ENCODE data around the gene CACNG6.

CACNG6 gene

GRCh38 chr19:54002495-54003315 is 11.3 kb downstream of the CACNG6 start:
- Histone ChIP-seq H3K4me2 (ENCODE audit: low read length) (no peak overlapping the region), H2AFZ (ENCODE audit: low read depth, low read length) (no peak overlapping the region), H4K20me1 (ENCODE audit: insufficient read depth, low read length) (no peaks in the 10 kb centered on the region), H3K27ac (ENCODE audit: low read length) (no peak overlapping the region), H3K4me1 (ENCODE audit: low read length) (no peaks in the 10 kb centered on the region), H3K79me2 (ENCODE audit: low read length) (no peaks in the 10 kb centered on the region), H3K4me3 (ENCODE audit: low read length) (no peak overlapping the region), H3K36me3 (replicated peaks; ENCODE audit: low read depth, low read length) (no peaks in the 10 kb centered on the region), H3K27me3 (ENCODE audit: low read depth, low read length) (no peaks in the 10 kb centered on the region), H3K9ac (ENCODE audit: low read length) (no peak overlapping the region), H3K9me3 (ENCODE audit: insufficient read depth, low read length) (no peaks in the 10 kb centered on the region)
- TF ChIP-seq CTCF (IDR thresholded peaks at IDR 0.05; ENCODE audit: low read depth, low read length): no peak
- TF ChIP-seq EZH2phosphoT487 (IDR thresholded peaks at IDR 0.05; ENCODE audit: low read depth): no peak

GRCh38 chr19:54009440-54009839 is 18.0 kb downstream of the CACNG6 start:
- Histone ChIP-seq H3K4me2 (ENCODE audit: low read length) (no peak overlapping the region), H3K4me1 (ENCODE audit: low read length) (no peaks in the 10 kb centered on the region)
- TF ChIP-seq EZH2phosphoT487 (IDR thresholded peaks at IDR 0.05; ENCODE audit: low read depth) (no peak), CTCF (IDR thresholded peaks at IDR 0.05; ENCODE audit: low read depth, low read length) (no peak)

GRCh38 chr19:54010474-54010873 is 19.0 kb downstream of the CACNG6 start:
- Histone ChIP-seq H3K27ac (ENCODE audit: low read length) (no peak overlapping the region), H3K36me3 (replicated peaks; ENCODE audit: low read depth, low read length) (no peaks in the 10 kb centered on the region), H3K9ac (ENCODE audit: low read length) (no peak overlapping the region), H3K9me3 (ENCODE audit: insufficient read depth, low read length) (no peaks in the 10 kb centered on the region), H3K27me3 (ENCODE audit: low read depth, low read length) (no peaks in the 10 kb centered on the region), H4K20me1 (ENCODE audit: insufficient read depth, low read length) (no peaks in the 10 kb centered on the region), H3K79me2 (ENCODE audit: low read length) (no peaks in the 10 kb centered on the region), H2AFZ (ENCODE audit: low read depth, low read length) (no peak overlapping the region), H3K4me2 (ENCODE audit: low read length) (no peak overlapping the region), H3K4me3 (ENCODE audit: low read length) (no peak overlapping the region), H3K4me1 (ENCODE audit: low read length) (no peaks in the 10 kb centered on the region)
- no peak for TF ChIP-seq CTCF (IDR thresholded peaks at IDR 0.05; ENCODE audit: low read depth, low read length)
- no peak for TF ChIP-seq EZH2phosphoT487 (IDR thresholded peaks at IDR 0.05; ENCODE audit: low read depth)

More at GRCh38 chr19:54009440-54009839, 18.0 kb downstream of the CACNG6 start:
- Histone ChIP-seq H3K36me3 (replicated peaks; ENCODE audit: low read depth, low read length) (no peaks in the 10 kb centered on the region), H3K27me3 (ENCODE audit: low read depth, low read length) (no peaks in the 10 kb centered on the region), H3K9ac (ENCODE audit: low read length) (no peak overlapping the region), H3K4me3 (ENCODE audit: low read length) (no peak overlapping the region), H3K9me3 (ENCODE audit: insufficient read depth, low read length) (no peaks in the 10 kb centered on the region), H4K20me1 (ENCODE audit: insufficient read depth, low read length) (no peaks in the 10 kb centered on the region), H3K27ac (ENCODE audit: low read length) (no peak overlapping the region), H3K79me2 (ENCODE audit: low read length) (no peaks in the 10 kb centered on the region), H2AFZ (ENCODE audit: low read depth, low read length) (no peak overlapping the region)

- H3K4me3 ChIP-seq (ENCODE audit: low read length): no peak overlapping the region
- H2AFZ ChIP-seq (ENCODE audit: low read depth, low read length): no peak overlapping the region
- no peaks in the 10 kb centered on the region for H3K27me3 ChIP-seq (ENCODE audit: low read depth, low read length)
- H3K9ac ChIP-seq (ENCODE audit: low read length): no peak overlapping the region
- H3K79me2 ChIP-seq (ENCODE audit: low read length): no peaks in the 10 kb centered on the region
- H3K9me3 ChIP-seq (ENCODE audit: insufficient read depth, low read length): no peaks in the 10 kb centered on the region
- no peak overlapping the region for H3K27ac ChIP-seq (ENCODE audit: low read length)
- no peak overlapping the region for H3K4me2 ChIP-seq (ENCODE audit: low read length)
- H4K20me1 ChIP-seq (ENCODE audit: insufficient read depth, low read length): no peaks in the 10 kb centered on the region
- H3K4me1 ChIP-seq (ENCODE audit: low read length): no peaks in the 10 kb centered on the region
- TF ChIP-seq CTCF (IDR thresholded peaks at IDR 0.05; ENCODE audit: low read depth, low read length): no peak
- no peak for TF ChIP-seq EZH2phosphoT487 (IDR thresholded peaks at IDR 0.05; ENCODE audit: low read depth)
- H3K36me3 ChIP-seq (replicated peaks; ENCODE audit: low read depth, low read length): no peaks in the 10 kb centered on the region
These were observed 20.2 kb downstream of the CACNG6 start for GRCh38 chr19:54011507-54012211.

All from OCI-LY3 (cell line).